ENCODE data around the gene AXL.

Gene AXL

DNA sequence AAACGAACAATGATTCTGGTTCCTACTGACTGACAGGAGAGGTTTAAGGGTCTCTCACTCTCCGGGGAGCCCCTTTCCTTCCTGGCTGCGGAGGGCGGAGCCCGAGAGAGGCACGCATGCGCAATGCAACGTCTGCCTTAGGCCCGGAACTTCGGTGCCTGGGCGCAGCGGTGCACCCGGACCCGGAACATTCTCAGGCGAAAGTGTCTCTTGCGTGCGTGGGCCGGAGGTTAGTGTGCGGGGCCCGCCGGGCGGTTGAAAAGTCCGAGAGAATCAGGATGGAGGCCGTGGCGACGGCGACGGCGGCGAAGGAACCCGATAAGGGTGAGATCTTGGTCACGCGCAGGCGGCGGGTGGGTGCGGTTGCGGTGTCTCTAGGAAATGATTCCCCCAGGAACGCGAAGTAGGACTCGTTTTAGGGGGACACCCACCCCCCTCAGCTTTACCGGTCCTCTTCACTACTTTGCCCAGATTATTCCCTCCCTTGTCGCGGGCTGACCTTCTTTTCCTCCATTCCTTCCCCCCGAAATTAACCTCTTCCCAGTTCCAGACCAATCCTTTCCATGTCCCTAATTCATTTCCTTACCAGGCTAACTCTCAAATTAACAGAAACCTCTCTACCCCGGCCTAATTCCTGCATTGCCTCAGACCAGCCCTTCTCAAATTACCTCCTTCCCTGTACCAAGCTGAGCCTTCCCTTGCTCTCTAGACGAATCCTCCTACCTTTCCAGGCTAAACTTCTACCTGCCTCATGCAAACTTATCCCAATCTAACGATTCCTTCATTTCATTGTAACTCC, 91.2 kb downstream of the AXL start, which contains the start of gene CCDC97:
Gene CCDC97, plus strand, starts transcription at position 140 of the 799 bp plus-strand sequence. Its CDS starts 139 bp downstream, at position 279.
- peak; percentile 78 for DNase-seq

DNA sequence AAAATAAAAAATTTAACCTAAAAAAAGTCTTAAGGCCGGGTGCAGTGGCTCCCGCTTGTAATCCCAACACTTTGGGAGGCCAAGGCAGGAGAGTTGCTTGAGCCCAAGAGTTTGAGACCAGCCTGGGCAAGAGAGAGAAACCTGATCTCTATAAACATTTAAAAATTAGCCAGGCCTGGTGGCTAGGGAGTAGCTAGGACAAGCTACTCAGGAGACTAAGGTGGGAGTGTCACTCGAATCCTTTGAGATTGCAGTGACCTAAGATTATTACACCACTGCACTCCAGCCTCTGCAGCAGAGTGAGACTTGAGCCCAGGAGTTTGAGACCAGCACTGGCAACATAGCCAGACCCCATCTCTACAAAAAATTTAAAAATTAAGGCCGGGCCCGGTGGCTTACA, 92.0 kb downstream of the AXL start:
- DNase-seq = no peak

All from GDM1 (cell line).